Heart left ventricle (tissue), 16 donors: ENCODE measurements around the gene BAG1. TPM values are rescaled to one million over a fixed set of nuclear protein-coding genes. Genes with fewer than 3 reads are reported as not detected.

ENCODE experiments used
- ATAC-seq, 4 donors: fragments of 200-7000 bp; cut with Tn5 transposase; one replicate each; pipeline ENCODE4 v1.9.1; 2020 to 2022; ENCODE audit warnings: moderate library complexity in 4 of 4, mild to moderate bottlenecking in 3 of 4, moderate number of reproducible peaks in 1 of 4
- DNase-seq, 5 donors: peaks; one replicate each; pipeline ENCODE4 v3.0.0-alpha.2; 2020
- H3K27ac ChIP-seq, 12 donors: fragments of 200-600 bp; sonication (generic) in 4 of 12; one replicate each; pipeline versions ENCODE4 v1.5.0 to v1.8.0; 2016 to 2022; ENCODE audit warnings: mild to moderate bottlenecking in 2 of 12
- H3K27me3 ChIP-seq, 9 donors: fragments of 200-600 bp; sonication (generic) in 2 of 9; one replicate each; pipeline versions ENCODE4 v1.5.1 to v1.8.0; 2016 to 2022; ENCODE audit warnings: mild to moderate bottlenecking in 3 of 9
- H3K36me3 ChIP-seq, 9 donors: fragments of 200-600 bp; sonication (generic) in 2 of 9; one replicate each; pipeline versions ENCODE4 v1.5.0 to v1.8.0; 2018 to 2022; ENCODE audit warnings: mild to moderate bottlenecking in 2 of 9
- H3K4me1 ChIP-seq, 12 donors: fragments of 200-600 bp; sonication (generic) in 4 of 12; one replicate each; pipeline versions ENCODE4 v1.5.0 to v1.8.0; 2016 to 2022; ENCODE audit warnings: mild to moderate bottlenecking in 3 of 12
- H3K4me3 ChIP-seq, 12 donors: fragments of 200-600 bp; sonication (generic) in 4 of 12; one replicate each; pipeline versions ENCODE4 v1.5.0 to v1.8.0; 2017 to 2022; ENCODE audit warnings: mild to moderate bottlenecking in 9 of 12, moderate library complexity in 4 of 12
- H3K9me3 ChIP-seq, 12 donors: fragments of 200-600 bp; sonication (generic) in 4 of 12; one replicate each; pipeline versions ENCODE4 v1.5.0 to v1.8.0; 2016 to 2022; ENCODE audit warnings: mild to moderate bottlenecking in 1 of 12
- POLR2A ChIP-seq, 2 donors: fragments of 450-650 bp; IDR thresholded peaks; one replicate each; pipeline ENCODE4 v1.6.1; 2017; ENCODE audit warnings: antibody characterized with exemption in 2 of 2, mild to moderate bottlenecking in 2 of 2, moderate library complexity in 2 of 2
- WGBS, 4 donors: extraction: QIAGEN DNeasy Blood & Tissue Kit in 2 of 4; methylation state at CpG; one replicate each; pipeline versions ENCODE4 v1.1.5 to v1.1.7; 2013 to 2018; 5-methylcytosine and 5-hydroxymethylcytosine counted together
- intact Hi-C, 10 donors: fragments of 100-400 bp; cut with DNase I; formaldehyde crosslinking; loops; one replicate each; pipeline versions ENCODE4 v1.11.1 to v1.14.2; 2022
- polyA plus RNA-seq, 2 donors: library from polyadenylated mRNA; stranded (reverse); fragments of 200-250 nt; gene quantifications; one replicate each; pipeline ENCODE4 v1.2.3, GENCODE V29; 2013
- total RNA-seq, 9 donors: library from RNA; depleted of rRNA in 2 of 9; stranded (reverse); fragments of >200 nt in 2 of 9; fragmentation: NEBNext Ultra II Directional in 3 of 9; extraction: Animal tissue kit (Norgen Biotek cat#: 25700) in 3 of 9; gene quantifications; one replicate each; pipeline versions ENCODE4 v1.1.0 to v1.2.4, GENCODE V29; 2016 to 2023
- TF ChIP-seq, protein P1 (sequence below), 12 donors: fragments of 200-600 bp; sonication (generic) in 4 of 12; IDR thresholded peaks; one replicate each; pipeline versions ENCODE4 v1.5.0 to v1.8.0; 2018 to 2022; ENCODE audit warnings: antibody characterized with exemption in 12 of 12, mild to moderate bottlenecking in 5 of 12
- donor health status: ischemic (EF 13 %, LVEDD 7.1; RV severe dilation, severe dysfunction).
- donor health status: healthy with polysubstance abuse.
- donor health status: DM: no; HTN: yes; CAD: no.
- donor health status: DM: no; HTN: no; CAD: no.
- donor health status: ischemic (EF 25% LVEDD 6.9; RV normal size, moderate dysfunction).
- donor health status: ischemic (EF 25% LVEDD 5.7; RV mildly dilated, moderate dysfunction).
- donor health status: healthy.
- donor health status: DM: yes; HTN: yes; CAD: no.
- donor health status: ischemic (EF 35%, LVEDD 5.7; RV mildly dilated, moderate dysfunction).
- donor health status: nonischemic (EF 11% LVEDD 7.7; RV severe dilation, severe dysfunction).
- donor health status: DM: yes; HTN: yes; CAD: no.
- donor health status: PGD.
- donor health status: ischemic (EF 29% LVEDD 5.4; RV normal size, mild dysfunction).
- donor health status: nonischemic (EF 23%, LVEDD 6.1; RV moderate dilation, normal function).

BAG1 gene
- total and polyA plus RNA-seq, 11 donors: 71.0 to 144 (median 112) TPM

DNA sequence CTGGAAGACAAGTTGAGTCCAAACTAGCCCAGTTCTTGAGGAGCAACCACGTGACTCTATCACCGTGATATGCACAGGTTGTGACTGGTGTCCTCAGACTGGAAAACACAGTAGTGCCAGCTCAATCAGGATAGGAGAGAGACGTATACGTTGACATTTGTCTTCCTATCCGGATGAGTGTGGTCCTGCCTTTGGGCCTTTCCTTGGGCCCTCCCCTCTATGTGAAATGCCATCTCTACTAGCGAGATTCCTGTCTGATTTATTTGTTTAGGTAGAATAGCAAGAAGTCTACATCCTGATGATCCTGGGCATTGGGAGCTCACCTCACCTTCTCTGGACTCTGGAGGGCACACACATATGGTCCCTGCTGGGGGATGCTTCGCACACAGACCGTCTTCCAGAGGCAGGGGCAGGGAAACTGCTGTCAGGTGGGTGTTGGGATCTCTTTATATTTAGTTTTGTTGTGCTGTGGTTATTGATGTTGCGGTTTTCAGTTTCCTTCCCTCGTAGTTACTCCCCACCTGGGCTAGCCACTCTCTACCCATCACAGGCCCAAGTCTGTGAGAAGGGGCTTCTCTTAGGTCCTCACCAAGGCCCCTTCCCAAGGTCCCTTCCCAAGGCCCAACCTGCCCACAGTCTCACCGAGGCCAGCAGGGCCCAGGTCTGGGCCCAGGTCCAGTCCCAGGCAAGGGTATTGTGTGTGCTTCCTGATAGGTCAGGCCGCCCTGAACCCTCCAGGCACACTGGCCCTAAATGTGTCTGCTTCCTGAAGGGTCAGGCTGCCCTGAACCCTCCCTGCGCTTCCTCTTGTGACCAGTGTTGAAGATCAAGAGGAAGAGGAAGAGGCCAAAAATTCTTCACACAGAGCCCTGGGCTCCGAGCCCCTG lies 43.6 kb downstream of the BAG1 start:
- H3K36me3 ChIP-seq: no peaks in the 10 kb centered on the region
- DNase-seq (peak in 4 of 5 donors; percentile 20 to 47 (median 32)), ATAC-seq (peak in 3 of 4 donors; percentile 44 to 73 (median 69))
- peaks cover 0 to 21% (median 3%) of the 10 kb centered on the region in 12 donors for H3K4me1 ChIP-seq
- no peak for TF ChIP-seq POLR2A (IDR thresholded peaks at IDR 0.05)
- TF ChIP-seq, protein P1, sequence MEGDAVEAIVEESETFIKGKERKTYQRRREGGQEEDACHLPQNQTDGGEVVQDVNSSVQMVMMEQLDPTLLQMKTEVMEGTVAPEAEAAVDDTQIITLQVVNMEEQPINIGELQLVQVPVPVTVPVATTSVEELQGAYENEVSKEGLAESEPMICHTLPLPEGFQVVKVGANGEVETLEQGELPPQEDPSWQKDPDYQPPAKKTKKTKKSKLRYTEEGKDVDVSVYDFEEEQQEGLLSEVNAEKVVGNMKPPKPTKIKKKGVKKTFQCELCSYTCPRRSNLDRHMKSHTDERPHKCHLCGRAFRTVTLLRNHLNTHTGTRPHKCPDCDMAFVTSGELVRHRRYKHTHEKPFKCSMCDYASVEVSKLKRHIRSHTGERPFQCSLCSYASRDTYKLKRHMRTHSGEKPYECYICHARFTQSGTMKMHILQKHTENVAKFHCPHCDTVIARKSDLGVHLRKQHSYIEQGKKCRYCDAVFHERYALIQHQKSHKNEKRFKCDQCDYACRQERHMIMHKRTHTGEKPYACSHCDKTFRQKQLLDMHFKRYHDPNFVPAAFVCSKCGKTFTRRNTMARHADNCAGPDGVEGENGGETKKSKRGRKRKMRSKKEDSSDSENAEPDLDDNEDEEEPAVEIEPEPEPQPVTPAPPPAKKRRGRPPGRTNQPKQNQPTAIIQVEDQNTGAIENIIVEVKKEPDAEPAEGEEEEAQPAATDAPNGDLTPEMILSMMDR (IDR thresholded peaks at IDR 0.05): no peak
- H3K9me3 ChIP-seq: no peaks in the 10 kb centered on the region
- 76 to 85% (median 80%) methylated on average over 12 to 14 of the region's 14 CpGs for WGBS, 4 donors
- H3K27me3 ChIP-seq: no peaks in the 10 kb centered on the region
- intact Hi-C loops: loop anchor here in 5 of 10 donors (5.0 to 10.0 kb wide), 5 partner anchors 34 to 119 kb away; partner anchors contain the start of gene B4GALT1 (in 1 of the 5)
- H3K4me3 ChIP-seq: no peak overlapping the region
- no peak overlapping the region for H3K27ac ChIP-seq

DNA sequence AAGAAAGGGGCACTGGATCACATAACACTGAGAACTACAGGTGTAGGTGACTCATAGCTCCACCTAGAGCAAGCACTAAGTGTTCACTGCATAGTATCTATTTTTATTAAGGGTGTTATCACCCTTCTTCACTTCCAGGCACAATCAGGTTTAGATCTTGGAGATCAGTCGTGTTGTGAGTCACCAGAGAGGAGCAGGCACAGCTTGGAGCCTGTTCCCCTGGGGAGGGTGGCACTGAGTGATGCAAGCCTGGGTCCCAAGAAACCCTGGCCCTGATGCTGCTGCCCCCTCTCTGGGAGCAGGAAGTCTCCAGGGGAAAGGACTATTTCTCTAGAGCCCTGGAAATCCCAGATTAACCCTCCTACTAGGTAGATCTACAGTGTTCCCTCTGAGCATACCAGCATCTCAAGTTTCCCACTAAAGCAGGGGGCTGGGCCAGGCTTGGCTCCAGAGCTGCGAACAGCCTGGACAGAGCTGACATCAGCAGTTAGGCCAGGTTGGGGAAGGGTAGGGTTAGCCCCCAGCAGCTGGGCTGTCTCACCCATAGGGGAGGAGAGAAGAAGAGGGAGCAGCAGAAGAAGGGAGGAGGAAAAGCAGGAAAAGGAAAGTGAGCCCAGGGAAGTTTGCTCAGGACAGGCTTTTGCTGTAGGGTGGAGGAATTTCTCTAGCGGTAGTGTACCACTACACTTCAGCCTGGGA lies 52.7 kb downstream of the BAG1 start:
- 46 to 50% (median 47%) methylated on average over 3 of the region's 3 CpGs for WGBS, 4 donors
- H3K4me1 ChIP-seq: no peaks in the 10 kb centered on the region
- H3K27ac ChIP-seq: no peak overlapping the region
- H3K9me3 ChIP-seq: no peaks in the 10 kb centered on the region
- no peak overlapping the region for H3K4me3 ChIP-seq
- TF ChIP-seq POLR2A (IDR thresholded peaks at IDR 0.05): no peak
- TF ChIP-seq, protein P1 (IDR thresholded peaks at IDR 0.05): no peak
- ATAC-seq (peak in 2 of 4 donors; percentile 26 to 31), DNase-seq (no peak)
- H3K36me3 ChIP-seq: no peaks in the 10 kb centered on the region
- no peaks in the 10 kb centered on the region for H3K27me3 ChIP-seq
- intact Hi-C loops: no loop called here

- Histone ChIP-seq H3K4me1 (no peaks in the 10 kb centered on the region), H3K36me3 (no peaks in the 10 kb centered on the region), H3K9me3 (no peaks in the 10 kb centered on the region), H3K27ac (no peak overlapping the region), H3K27me3 (no peaks in the 10 kb centered on the region), H3K4me3 (no peak overlapping the region)
- ATAC-seq (peak in 1 of 4 donors; percentile 26), DNase-seq (no peak)
- WGBS, 4 donors: 76 to 87% (median 83%) methylated on average over 4 of the region's 4 CpGs
- no peak for TF ChIP-seq POLR2A (IDR thresholded peaks at IDR 0.05)
- TF ChIP-seq, protein P1 (IDR thresholded peaks at IDR 0.05): no peak
- intact Hi-C loops: no loop called here
Observed at GRCh38 chr9:33210006-33210715, 54.3 kb downstream of the BAG1 start.
